H1 (cell line): ENCODE results near the gene R3HDM4. TPM values are rescaled to one million over a fixed set of nuclear protein-coding genes. Genes with fewer than 3 reads are reported as not detected.

ENCODE experiments used
- CTCF ChIA-PET: fragments of 300-600 bp; sonication (Branson Sonifier 250); formaldehyde crosslinking; loops from one replicate; lab custom pipeline; 2021; ENCODE audit not compliant: partially characterized antibody; lab: Charles Lee
- POLR2A ChIA-PET: fragments of 300-600 bp; sonication (Branson Sonifier 250); formaldehyde crosslinking; loops from one replicate; lab custom pipeline; 2021; ENCODE audit warnings: inconsistent platforms; ENCODE audit not compliant: partially characterized antibody; lab: Charles Lee
- DNase-seq, 2 experiments: peaks; one replicate each; pipeline versions ENCODE4 v3.0.0 to v3.0.0-alpha.2; 2010 to 2022; ENCODE audit warnings: low spot score in 2 of 2, low read depth in 1 of 2, mixed read lengths in 1 of 2
- FAIRE-seq: peaks from 2 replicates; lab custom pipeline; 2011; peaks lifted over from hg19 to GRCh38; lab: Jason Lieb, UNC
- H2AFZ ChIP-seq: 2 replicates; pipeline ENCODE4 v1.8.1; 2012; ENCODE audit warnings: low read length, inconsistent platforms
- H2AK5ac ChIP-seq: 2 replicates; pipeline ENCODE4 v1.6.1; 2013; ENCODE audit warnings: low read depth, low read length
- H2BK120ac ChIP-seq: replicated peaks from 2 replicates; pipeline ENCODE3; 2013; ENCODE audit warnings: low read depth, low read length, inconsistent platforms
- H2BK12ac ChIP-seq: 2 replicates; pipeline ENCODE4 v1.6.1; 2013; ENCODE audit warnings: low read depth, low read length
- H2BK15ac ChIP-seq: 2 replicates; pipeline ENCODE4 v1.6.1; 2013; ENCODE audit warnings: low read length
- H2BK20ac ChIP-seq: 2 replicates; pipeline ENCODE4 v1.6.1; 2013; ENCODE audit warnings: low read length
- H2BK5ac ChIP-seq: 2 replicates; pipeline ENCODE4 v1.6.1; 2013; ENCODE audit warnings: low read depth, low read length
- H3K14ac ChIP-seq: 2 replicates; pipeline ENCODE4 v1.6.1; 2013; ENCODE audit warnings: inconsistent platforms; ENCODE audit not compliant: insufficient read length
- H3K18ac ChIP-seq: 2 replicates; pipeline ENCODE4 v1.6.1; 2013; ENCODE audit warnings: low read length; ENCODE audit errors: extremely low read depth
- H3K23ac ChIP-seq: 2 replicates; pipeline ENCODE4 v1.6.1; 2013; ENCODE audit warnings: inconsistent platforms; ENCODE audit not compliant: insufficient read length
- H3K23me2 ChIP-seq: 2 replicates; pipeline ENCODE4 v1.6.1; 2013; ENCODE audit warnings: low read depth, low read length
- H3K27ac ChIP-seq: 2 replicates; pipeline ENCODE4 v1.6.1; 2011; ENCODE audit warnings: low read depth, low read length, inconsistent platforms
- H3K27me3 ChIP-seq, 4 experiments: replicated peaks in 1 of 4; 1 replicate in 1 of 4; 2 replicates in 3 of 4; pipeline versions ENCODE4 v1.6.1 to v1.8.1; 2011 to 2013; ENCODE audit warnings: low read length in 3 of 4, mild to moderate bottlenecking in 3 of 4, inconsistent platforms in 2 of 4, mixed read lengths in 2 of 4, moderate library complexity in 1 of 4; ENCODE audit not compliant: control insufficient read depth in 3 of 4, insufficient read depth in 3 of 4; ENCODE audit errors: extremely low read depth in 1 of 4
- H3K36me3 ChIP-seq, 4 experiments: 2 replicates each; pipeline versions ENCODE4 v1.6.1 to v1.8.1; 2011 to 2013; ENCODE audit warnings: mild to moderate bottlenecking in 4 of 4, low read length in 3 of 4, moderate library complexity in 2 of 4, control low read depth in 1 of 4, inconsistent platforms in 1 of 4; ENCODE audit not compliant: insufficient read depth in 4 of 4, control insufficient read depth in 2 of 4
- H3K4ac ChIP-seq: replicated peaks from 2 replicates; pipeline ENCODE3; 2013; ENCODE audit warnings: low read length, low read depth, mixed read lengths, inconsistent platforms; ENCODE audit not compliant: insufficient read length
- H3K4me1 ChIP-seq, 4 experiments: replicated peaks in 1 of 4; 1 replicate in 1 of 4; 2 replicates in 3 of 4; pipeline versions ENCODE4 v1.6.1 to v1.8.1; 2011 to 2013; ENCODE audit warnings: low read length in 3 of 4, inconsistent platforms in 2 of 4, mixed read lengths in 1 of 4; ENCODE audit not compliant: insufficient read depth in 4 of 4, control insufficient read depth in 3 of 4
- H3K4me2 ChIP-seq, 2 experiments: 2 replicates each; pipeline versions ENCODE4 v1.6.1 to v1.8.1; 2011 to 2013; ENCODE audit warnings: low read depth in 2 of 2, low read length in 2 of 2, control low read depth in 1 of 2, inconsistent platforms in 1 of 2, mild to moderate bottlenecking in 1 of 2; ENCODE audit not compliant: insufficient read depth in 1 of 2
- H3K4me3 ChIP-seq, 4 experiments: fragments of 200-600, 300-600 bp in 1 of 4; sonication (generic), shearing (Covaris generic), sonication (Bioruptor Twin) in 1 of 4; 2 replicates each; pipeline versions ENCODE4 v1.5.1 to v1.8.1; 2011 to 2016; ENCODE audit warnings: low read length in 4 of 4, low read depth in 3 of 4, control low read depth in 2 of 4, inconsistent platforms in 2 of 4, mild to moderate bottlenecking in 2 of 4, mixed read lengths in 1 of 4, moderate library complexity in 1 of 4; ENCODE audit not compliant: insufficient read depth in 2 of 4; ENCODE audit errors: extremely low read depth in 1 of 4
- H3K56ac ChIP-seq: replicated peaks from 2 replicates; pipeline ENCODE3; 2013; ENCODE audit warnings: low read depth, mild to moderate bottlenecking, mixed read lengths, low read length, inconsistent platforms; ENCODE audit not compliant: insufficient read length
- H3K79me1 ChIP-seq: 2 replicates; pipeline ENCODE4 v1.6.1; 2013; ENCODE audit warnings: low read depth, low read length, control low read depth
- H3K79me2 ChIP-seq, 2 experiments: 2 replicates each; pipeline versions ENCODE4 v1.6.1 to v1.8.1; 2012 to 2013; ENCODE audit warnings: low read length in 2 of 2, mild to moderate bottlenecking in 2 of 2, inconsistent platforms in 1 of 2; ENCODE audit not compliant: insufficient read depth in 2 of 2, control insufficient read depth in 1 of 2
- H3K9ac ChIP-seq, 4 experiments: replicated peaks in 1 of 4; 1 replicate in 1 of 4; 2 replicates in 3 of 4; pipeline versions ENCODE4 v1.6.1 to v1.8.1; 2011 to 2013; ENCODE audit warnings: low read depth in 3 of 4, low read length in 3 of 4, control low read depth in 2 of 4, mild to moderate bottlenecking in 2 of 4, moderate library complexity in 2 of 4, inconsistent platforms in 1 of 4; ENCODE audit errors: extremely low read depth in 1 of 4
- H3K9me3 ChIP-seq, 2 experiments: 2 replicates each; pipeline versions ENCODE4 v1.6.1 to v1.8.1; 2012 to 2013; ENCODE audit warnings: mild to moderate bottlenecking in 2 of 2, moderate library complexity in 2 of 2, control low read depth in 1 of 2, inconsistent platforms in 1 of 2, low read depth in 1 of 2, low read length in 1 of 2, mixed read lengths in 1 of 2; ENCODE audit not compliant: insufficient read depth in 2 of 2
- H4K20me1 ChIP-seq, 2 experiments: replicated peaks in 1 of 2; 2 replicates each; pipeline versions ENCODE3 to v1.8.1; 2011 to 2013; ENCODE audit warnings: inconsistent platforms in 2 of 2, low read length in 2 of 2, mild to moderate bottlenecking in 1 of 2; ENCODE audit not compliant: insufficient read depth in 2 of 2, control insufficient read depth in 1 of 2
- H4K5ac ChIP-seq: 2 replicates; pipeline ENCODE4 v1.6.1; 2013; ENCODE audit warnings: low read length, low read depth, mixed read lengths, inconsistent platforms; ENCODE audit not compliant: insufficient read length
- H4K8ac ChIP-seq: 2 replicates; pipeline ENCODE4 v1.8.0; 2013; ENCODE audit warnings: mild to moderate bottlenecking, moderate library complexity, low read length, inconsistent platforms; ENCODE audit not compliant: insufficient read depth; ENCODE audit errors: extremely low read depth
- H4K91ac ChIP-seq: replicated peaks from 2 replicates; pipeline ENCODE3; 2013; ENCODE audit warnings: low read length, mixed read lengths, inconsistent platforms; ENCODE audit not compliant: insufficient read length
- BACH1 ChIP-seq: IDR thresholded peaks from 2 replicates; pipeline ENCODE4 v1.6.1; 2012; ENCODE audit warnings: low read length, improper control_type of control experiment
- EP300 ChIP-seq, 2 experiments: IDR thresholded peaks; 1 replicate in 1 of 2; 2 replicates in 1 of 2; pipeline ENCODE4 v1.6.1; 2011 to 2012; ENCODE audit warnings: low read depth in 2 of 2, low read length in 2 of 2, mild to moderate bottlenecking in 2 of 2, borderline replicate concordance in 1 of 2, inconsistent platforms in 1 of 2, moderate library complexity in 1 of 2
- GTF2F1 ChIP-seq: IDR thresholded peaks from 2 replicates; pipeline ENCODE4 v1.6.1; 2012; ENCODE audit warnings: low read depth, low read length, improper control_type of control experiment, borderline replicate concordance
- JUN ChIP-seq: IDR thresholded peaks from 2 replicates; pipeline ENCODE4 v1.6.1; 2011; ENCODE audit warnings: low read depth, mild to moderate bottlenecking, improper control_type of control experiment, low read length
- NANOG ChIP-seq: IDR thresholded peaks from 2 replicates; pipeline ENCODE4 v1.6.1; 2011; ENCODE audit warnings: low read length, low read depth, mild to moderate bottlenecking, inconsistent platforms; ENCODE audit not compliant: insufficient read depth, poor library complexity, severe bottlenecking
- NRF1 ChIP-seq: IDR thresholded peaks from 2 replicates; pipeline ENCODE4 v1.6.1; 2011; ENCODE audit warnings: mild to moderate bottlenecking, low read depth, low read length, improper control_type of control experiment
- PHF8 ChIP-seq: fragments of 200-600 bp; sonication (generic); conservative IDR thresholded peaks from 2 replicates; pipeline ENCODE4 v1.7.1; 2012; ENCODE audit warnings: low read depth, mild to moderate bottlenecking, inconsistent platforms, low read length, moderate library complexity
- RXRA ChIP-seq: IDR thresholded peaks from 2 replicates; pipeline ENCODE4 v1.6.1; 2011; ENCODE audit warnings: low read depth, mild to moderate bottlenecking, low read length, moderate library complexity; ENCODE audit not compliant: insufficient read depth
- SAP30 ChIP-seq: fragments of 300-600 bp; sonication (generic); IDR thresholded peaks from 2 replicates; pipeline ENCODE4 v1.7.1; 2012; ENCODE audit warnings: low read length, moderate library complexity, mild to moderate bottlenecking, inconsistent platforms; ENCODE audit not compliant: insufficient read depth, insufficient replicate concordance
- TEAD4 ChIP-seq: IDR thresholded peaks from 2 replicates; pipeline ENCODE4 v1.6.1; 2012; ENCODE audit warnings: low read depth, low read length, inconsistent platforms, mixed read lengths
- WGBS, 2 experiments: shearing (Covaris generic) in 1 of 2; methylation state at CpG; one replicate each; pipeline versions ENCODE4 v1.1.6 to v1.1.7; 2013 to 2015; ENCODE audit warnings: low lambda C conversion rate in 2 of 2, mixed read lengths in 2 of 2, inconsistent platforms in 1 of 2, low coverage in 1 of 2, missing lambda C conversion rate in 1 of 2; ENCODE audit not compliant: insufficient replicate concordance in 2 of 2, insufficient coverage in 1 of 2, insufficient read length in 1 of 2; ENCODE audit errors: extremely low coverage in 1 of 2, missing lambda C conversion rate in 1 of 2; 5-methylcytosine and 5-hydroxymethylcytosine counted together
- polyA plus RNA-seq, 7 experiments: library from polyadenylated mRNA; depleted of rRNA in 3 of 7; stranded (reverse) in 5 of 7; unstranded in 2 of 7; fragments of >200 nt in 5 of 7; fragments of 200-250 nt in 2 of 7; gene quantifications; 1 replicate in 5 of 7; 2 replicates in 1 of 7; 4 replicates in 1 of 7; pipeline versions ENCODE4 v1.2.1 to v1.2.3, GENCODE V29; 2011 to 2013; ENCODE audit warnings: missing spikeins in 2 of 7, mixed read lengths in 2 of 7
- total RNA-seq: library from RNA; stranded (reverse); fragmentation: NEBNext Ultra II Directional; extraction: Animal tissue kit (Norgen Biotek cat#: 25700); gene quantifications from 2 replicates; pipeline ENCODE4 v1.2.1, GENCODE V29; 2021
- TF ChIP-seq, protein P1 (sequence below): IDR thresholded peaks from 2 replicates; pipeline ENCODE4 v1.6.1; 2012; ENCODE audit warnings: inconsistent platforms

Gene R3HDM4
- total and polyA plus RNA-seq, 2 of the 8 experiments (the other 6 are each of a cell fraction or from before 2014, with no cell fraction given), result 76.8 to 102 TPM

DNA sequence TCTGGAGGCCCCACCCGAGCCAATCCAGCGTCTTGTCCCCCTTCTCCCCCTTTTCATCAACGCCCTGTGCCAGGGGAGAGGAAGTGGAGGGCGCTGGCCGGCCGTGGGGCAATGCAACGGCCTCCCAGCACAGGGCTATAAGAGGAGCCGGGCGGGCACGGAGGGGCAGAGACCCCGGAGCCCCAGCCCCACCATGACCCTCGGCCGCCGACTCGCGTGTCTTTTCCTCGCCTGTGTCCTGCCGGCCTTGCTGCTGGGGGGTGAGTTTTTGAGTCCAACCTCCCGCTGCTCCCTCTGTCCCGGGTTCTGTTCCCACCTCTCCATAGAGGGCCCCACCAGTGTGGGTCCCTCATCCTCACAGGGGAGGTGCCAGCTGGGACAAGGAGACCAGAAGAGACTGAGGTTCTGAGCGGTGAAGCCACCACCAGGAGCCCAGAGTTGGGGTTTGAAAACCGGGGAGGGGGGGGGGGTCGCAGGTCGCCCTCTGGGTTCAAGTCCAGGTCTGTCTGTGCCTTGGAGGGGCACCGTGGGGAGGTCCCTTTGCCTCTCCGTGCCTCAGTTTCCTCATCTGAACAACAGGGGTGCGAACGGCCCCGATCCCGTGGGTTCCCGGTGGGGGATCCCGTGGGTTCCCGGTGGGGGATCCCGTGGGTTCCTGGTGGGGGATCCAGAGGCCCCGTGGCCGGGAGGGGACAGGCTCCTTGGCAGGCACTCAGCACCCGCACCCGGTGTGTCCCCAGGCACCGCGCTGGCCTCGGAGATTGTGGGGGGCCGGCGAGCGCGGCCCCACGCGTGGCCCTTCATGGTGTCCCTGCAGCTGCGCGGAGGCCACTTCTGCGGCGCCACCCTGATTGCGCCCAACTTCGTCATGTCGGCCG is 60.6 kb downstream of the R3HDM4 start, which contains the start of gene ELANE:
Gene ELANE, plus strand, starts transcription at position 168 of the 878 bp plus-strand sequence. Its CDS starts 26 bp downstream, at position 194.
- no peak within 1 kb of the TSS for H2BK15ac ChIP-seq
- no peak within 1 kb of the TSS for H3K56ac ChIP-seq
- H2BK12ac ChIP-seq, result no peak within 1 kb of the TSS
- no peak within 1 kb of the TSS for H3K27ac ChIP-seq
- H4K91ac ChIP-seq, result no peak within 1 kb of the TSS
- no peaks in the 10 kb centered on the region for H3K4me1 ChIP-seq
- DNase-seq (no peak), FAIRE-seq (no peak)
- no peaks in the 10 kb centered on the region for H3K9me3 ChIP-seq
- H3K23ac ChIP-seq, result no peak within 1 kb of the TSS
- H3K14ac ChIP-seq, result no peak within 1 kb of the TSS
- CTCF ChIA-PET, result no interaction called here
- no peak within 1 kb of the TSS for H2BK5ac ChIP-seq
- no peak within 1 kb of the TSS for H2BK20ac ChIP-seq
- H2BK120ac ChIP-seq, result no peak within 1 kb of the TSS
- H2AK5ac ChIP-seq, result no peak within 1 kb of the TSS
- H3K23me2 ChIP-seq, result no peaks in the 10 kb centered on the region
- no peak within 1 kb of the TSS for H2AFZ ChIP-seq
- peak within 1 kb of the TSS; percentile 25; the same call in 1 of the 2 replicates for H4K8ac ChIP-seq
- no peak within 1 kb of the TSS for H4K5ac ChIP-seq
- H3K36me3 ChIP-seq, result no peaks in the 10 kb centered on the region
- H3K79me2 ChIP-seq, result no peaks in the 10 kb centered on the region
- WGBS, 2 experiments, result 85% methylated on average over 29 of the region's 55 CpGs; no CpG with 5 or more reads in 1 of the 2 experiments
- no peak within 1 kb of the TSS for H3K4me2 ChIP-seq
- POLR2A ChIA-PET, result interaction anchor here (0.6 kb wide), 2 partner anchors 19 to 21 kb away, joined by 3 to 4 read pairs; no protein-coding TSS in a partner anchor
- no peak within 1 kb of the TSS for H3K9ac ChIP-seq
- H4K20me1 ChIP-seq, result no peaks in the 10 kb centered on the region
- no peaks in the 10 kb centered on the region for H3K79me1 ChIP-seq
- H3K27me3 ChIP-seq, result no peaks in the 10 kb centered on the region
- no peak within 1 kb of the TSS for H3K4me3 ChIP-seq
- no peak within 1 kb of the TSS for H3K18ac ChIP-seq
- no peak within 1 kb of the TSS for H3K4ac ChIP-seq
- TF ChIP-seq NANOG, result no peak
- no peak for TF ChIP-seq TEAD4
- no peak for TF ChIP-seq NRF1
- TF ChIP-seq SAP30, result no peak
- TF ChIP-seq PHF8, result no peak
- TF ChIP-seq BACH1, result no peak
- no peak for TF ChIP-seq JUN
- TF ChIP-seq RXRA, result no peak
- TF ChIP-seq, protein P1, sequence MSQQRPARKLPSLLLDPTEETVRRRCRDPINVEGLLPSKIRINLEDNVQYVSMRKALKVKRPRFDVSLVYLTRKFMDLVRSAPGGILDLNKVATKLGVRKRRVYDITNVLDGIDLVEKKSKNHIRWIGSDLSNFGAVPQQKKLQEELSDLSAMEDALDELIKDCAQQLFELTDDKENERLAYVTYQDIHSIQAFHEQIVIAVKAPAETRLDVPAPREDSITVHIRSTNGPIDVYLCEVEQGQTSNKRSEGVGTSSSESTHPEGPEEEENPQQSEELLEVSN, result no peak
- no peak for TF ChIP-seq EP300 (IDR thresholded peaks at IDR 0.05; ENCODE audit: borderline replicate concordance in 1 of 2, low read depth in 2 of 2, low read length in 2 of 2)
- TF ChIP-seq GTF2F1, result no peak
